ENCODE data around the gene SIPA1L3.

DNA sequence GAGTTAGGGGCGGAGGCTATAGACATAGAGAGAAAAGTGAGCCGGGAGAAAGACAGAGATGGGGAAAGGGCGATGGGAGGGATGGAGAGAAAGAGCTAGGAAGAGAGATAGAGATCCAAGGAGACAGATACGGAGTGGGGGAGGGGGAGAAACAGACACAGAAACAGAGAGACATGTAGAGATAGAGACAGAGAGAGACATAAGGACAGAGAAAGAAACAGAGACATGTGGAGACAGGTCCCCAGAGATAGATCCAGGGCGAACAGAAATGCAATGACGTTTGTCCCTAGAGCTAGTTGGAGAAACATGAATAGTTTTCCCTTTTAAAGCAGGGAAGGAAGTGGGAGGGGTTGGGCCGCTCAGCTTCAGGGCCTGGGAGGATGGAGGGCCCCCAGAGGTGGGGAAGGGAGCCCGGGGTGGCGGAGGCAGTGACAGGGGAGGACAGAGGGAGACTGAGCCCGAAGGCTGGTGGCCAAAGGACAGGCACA, 344.6 kb downstream of the SIPA1L3 start:
- TF ChIP-seq, protein P1, sequence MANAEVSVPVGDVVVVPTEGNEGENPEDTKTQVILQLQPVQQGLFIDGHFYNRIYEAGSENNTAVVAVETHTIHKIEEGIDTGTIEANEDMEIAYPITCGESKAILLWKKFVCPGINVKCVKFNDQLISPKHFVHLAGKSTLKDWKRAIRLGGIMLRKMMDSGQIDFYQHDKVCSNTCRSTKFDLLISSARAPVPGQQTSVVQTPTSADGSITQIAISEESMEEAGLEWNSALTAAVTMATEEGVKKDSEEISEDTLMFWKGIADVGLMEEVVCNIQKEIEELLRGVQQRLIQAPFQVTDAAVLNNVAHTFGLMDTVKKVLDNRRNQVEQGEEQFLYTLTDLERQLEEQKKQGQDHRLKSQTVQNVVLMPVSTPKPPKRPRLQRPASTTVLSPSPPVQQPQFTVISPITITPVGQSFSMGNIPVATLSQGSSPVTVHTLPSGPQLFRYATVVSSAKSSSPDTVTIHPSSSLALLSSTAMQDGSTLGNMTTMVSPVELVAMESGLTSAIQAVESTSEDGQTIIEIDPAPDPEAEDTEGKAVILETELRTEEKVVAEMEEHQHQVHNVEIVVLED (CRISPR knock-in tag; IDR thresholded peaks at IDR 0.05): no peak
- TF ChIP-seq EP300 (IDR thresholded peaks at IDR 0.05; ENCODE audit: low read length): no peak
- TF ChIP-seq ZNF696 (CRISPR knock-in tag; conservative IDR thresholded peaks at IDR 0.05): no peak

All from K562 (cell line).